D341Med (cell line): Measurements from ENCODE around the gene NRXN2.

Experiments
- DNase-seq: peaks from one replicate; pipeline ENCODE4 v3.0.0; 2012; ENCODE audit warnings: low spot score

NRXN2 gene

DNA sequence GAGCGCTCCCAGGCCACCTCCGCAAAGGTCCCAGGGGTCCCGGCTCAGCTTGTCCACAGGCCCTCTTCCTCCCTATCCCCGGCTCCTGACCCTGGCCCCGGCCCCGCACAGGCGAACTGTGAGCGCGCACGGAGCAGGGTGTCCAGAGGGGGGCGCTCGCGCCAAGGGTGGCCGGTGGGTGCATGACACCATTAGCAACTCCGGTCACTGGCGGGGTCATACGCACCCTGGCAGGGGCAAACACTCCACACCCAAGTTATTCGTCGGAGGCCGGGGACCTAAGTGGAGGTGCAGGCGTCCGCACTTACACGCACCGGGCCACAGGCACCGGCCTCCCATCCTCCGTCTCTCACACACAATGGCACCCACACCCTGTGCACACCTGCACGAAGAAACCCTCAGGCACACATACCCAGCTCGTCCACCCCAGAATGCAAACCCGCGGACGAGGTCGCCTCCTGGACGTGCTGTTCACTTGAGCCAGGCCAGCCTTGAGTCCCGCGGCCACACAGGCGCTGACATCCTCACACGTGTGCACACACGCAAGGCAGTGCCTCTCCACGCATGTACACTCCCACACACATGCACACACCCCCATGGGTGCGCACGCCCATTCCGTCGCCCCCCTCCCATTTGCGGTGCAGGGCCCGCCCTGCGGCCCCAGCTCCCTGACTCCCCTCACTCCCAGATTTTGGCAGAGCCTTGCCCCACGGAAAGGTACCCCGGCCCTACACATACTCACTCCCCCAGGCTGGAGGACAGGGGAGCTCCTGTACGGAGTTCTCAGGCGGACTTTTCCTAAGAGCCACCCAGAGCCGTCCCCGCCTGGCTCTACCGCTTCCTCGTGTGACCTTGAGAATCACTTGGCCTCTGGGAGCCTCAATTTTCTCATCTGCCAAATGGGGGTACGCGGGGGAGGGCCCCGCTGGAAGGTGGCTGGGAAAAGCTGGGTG lies 20.9 kb upstream of the NRXN2 start, which contains the start of gene RASGRP2:
Gene RASGRP2 (minus strand): TSS at position 552 of the 953 bp plus-strand sequence. CDS start 1,276 bp downstream, outside the sequence.
- DNase-seq, result peak; percentile 74

DNA sequence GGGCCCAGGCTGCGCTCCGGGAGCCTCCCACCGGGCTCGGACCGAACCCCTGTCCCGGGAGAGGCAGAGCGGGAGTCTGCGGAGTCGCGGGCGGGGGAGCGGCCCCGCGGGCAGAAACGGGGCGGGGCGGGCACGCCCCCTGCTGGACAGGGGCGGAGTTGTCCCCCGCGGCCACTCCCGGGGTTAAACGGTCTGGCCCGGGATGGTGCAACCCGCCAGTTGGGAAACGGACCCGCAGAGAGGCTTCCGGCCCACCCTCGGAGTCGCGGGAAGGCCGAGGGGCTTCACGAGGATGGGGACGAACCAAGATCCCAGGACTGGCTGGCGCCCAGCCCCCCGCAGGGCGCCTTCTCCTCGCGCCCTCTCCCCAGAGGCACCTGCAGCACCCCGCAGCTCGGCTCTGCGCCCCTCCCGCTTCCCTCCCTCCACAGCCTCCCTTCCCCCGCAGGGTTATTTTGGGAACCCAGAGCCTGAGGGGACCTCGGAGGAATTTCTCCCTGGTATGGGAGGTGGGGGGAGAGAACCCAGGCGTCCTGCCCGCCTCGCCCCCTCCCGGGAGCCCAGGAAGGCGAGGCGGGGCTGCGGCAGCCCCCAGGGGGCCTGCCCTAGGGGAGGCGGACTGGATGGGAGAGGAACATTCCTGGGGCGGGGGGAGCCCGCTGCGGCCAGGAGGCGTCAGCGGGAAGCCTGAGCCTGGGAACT lies 20.0 kb upstream of the NRXN2 start:
- peak; percentile 93 for DNase-seq

DNA sequence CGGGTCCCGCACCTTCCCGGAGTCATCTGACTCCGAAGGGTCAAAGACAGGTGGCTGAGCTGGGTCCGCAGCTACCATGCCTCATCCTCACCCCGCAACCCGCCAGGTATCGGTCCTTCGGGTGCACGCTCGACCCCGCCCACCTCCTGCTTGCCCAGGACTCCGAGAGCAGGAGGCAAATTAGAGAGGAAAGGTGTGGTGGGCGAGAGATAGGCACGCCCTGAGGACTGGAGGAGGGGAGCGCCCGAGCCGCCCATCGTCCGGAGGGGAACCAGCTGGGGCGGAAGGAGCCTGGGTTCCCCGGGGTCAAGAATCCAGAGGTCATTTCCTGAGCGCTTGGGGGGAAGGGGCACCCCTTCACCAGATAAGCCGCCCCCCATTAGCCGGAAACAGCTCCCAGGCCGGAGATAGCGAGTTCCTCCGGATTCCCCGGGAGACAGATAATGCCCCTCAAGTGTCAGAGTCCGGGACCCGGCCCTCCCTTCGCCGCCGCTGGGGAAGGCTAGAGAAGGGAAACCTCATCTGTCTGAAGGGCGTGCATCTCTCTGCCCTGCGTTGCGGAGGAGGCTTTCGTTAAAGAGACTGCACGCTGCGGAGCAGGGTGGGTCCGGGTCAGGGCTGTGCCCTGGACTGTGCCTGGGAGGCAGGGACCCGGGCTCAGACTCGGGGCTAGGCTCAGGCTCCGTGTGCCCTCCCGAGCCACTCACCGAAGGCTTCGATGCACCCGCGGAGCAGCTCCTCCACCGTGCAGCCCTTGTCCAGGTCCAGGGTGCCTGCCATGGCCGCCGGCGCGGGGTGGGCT lies 19.3 kb upstream of the NRXN2 start:
- no peak for DNase-seq

DNA sequence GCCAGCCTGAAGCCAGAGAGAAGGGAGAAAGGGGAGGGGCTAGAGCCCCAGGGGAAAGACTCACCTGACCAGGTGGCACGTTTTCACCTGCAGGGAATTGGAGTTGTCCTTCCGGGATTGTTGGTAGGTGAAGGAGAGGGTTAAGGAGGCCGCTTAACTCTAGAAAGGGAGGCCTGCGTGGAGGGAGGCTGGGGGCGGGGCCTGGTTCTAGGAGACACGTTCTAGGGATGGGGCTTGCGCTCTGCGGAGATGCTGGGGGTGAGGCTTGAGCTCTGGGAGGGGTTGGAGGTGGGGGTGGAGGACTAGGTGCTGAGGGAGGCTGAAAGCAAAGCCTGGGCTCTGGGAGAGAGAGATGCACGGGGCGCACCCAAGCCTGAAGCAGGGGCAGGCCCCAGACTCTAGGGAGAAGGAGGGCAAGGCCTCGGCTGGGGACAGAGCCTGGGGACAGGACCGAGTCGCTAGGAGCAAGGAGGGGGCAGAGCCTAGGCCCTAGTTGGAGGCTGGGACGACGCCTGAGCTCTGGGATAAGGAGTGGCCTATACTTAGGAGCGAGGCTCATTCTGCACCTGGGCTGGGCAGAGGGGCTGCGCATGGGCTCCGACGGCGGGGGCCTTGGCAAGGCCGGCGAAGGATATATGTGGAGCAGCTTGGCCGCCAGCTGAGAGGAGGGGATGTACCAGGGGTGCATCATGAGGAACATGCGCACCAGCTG lies 18.5 kb upstream of the NRXN2 start:
- no peak for DNase-seq

DNA sequence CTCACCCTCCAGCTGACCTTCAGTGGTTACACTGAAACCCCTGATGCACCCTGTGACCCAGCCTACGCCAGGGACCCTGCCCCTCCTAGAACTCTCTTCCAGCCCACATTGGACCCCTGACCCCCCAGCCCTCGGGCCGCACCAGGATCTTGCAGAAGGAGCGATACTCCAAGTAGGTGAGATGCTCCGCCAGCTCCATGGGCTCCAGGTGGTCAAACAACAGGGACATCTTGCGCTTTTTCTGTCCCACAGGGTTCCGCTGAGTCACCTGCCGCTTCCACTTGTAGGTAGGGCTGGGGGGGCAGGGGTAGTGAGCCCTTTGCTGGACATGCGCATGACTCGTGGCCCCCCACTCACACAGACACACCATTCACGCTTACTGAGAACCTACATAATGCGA lies 16.9 kb upstream of the NRXN2 start:
- DNase-seq, result no peak

DNA sequence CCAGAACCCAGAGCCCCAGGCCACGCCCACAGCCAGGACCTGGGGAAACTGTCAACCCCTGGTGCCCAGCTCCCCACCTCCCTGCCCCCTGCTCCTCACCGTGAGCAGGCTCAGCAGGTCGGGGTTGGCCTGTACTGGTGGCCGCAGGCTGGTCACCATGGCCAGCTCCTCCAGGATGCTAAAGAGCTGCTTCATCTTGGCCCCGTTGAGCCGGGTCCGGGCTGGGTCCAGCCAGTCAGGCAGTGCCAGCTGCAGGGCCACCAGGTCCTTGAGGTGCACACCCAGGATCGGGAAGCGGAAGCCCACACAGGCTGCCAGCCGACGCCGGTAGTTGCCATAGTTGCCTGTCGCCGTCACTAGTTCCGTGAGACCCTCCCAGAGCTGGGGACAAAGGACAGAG lies 13.7 kb upstream of the NRXN2 start:
- DNase-seq, result no peak

DNA sequence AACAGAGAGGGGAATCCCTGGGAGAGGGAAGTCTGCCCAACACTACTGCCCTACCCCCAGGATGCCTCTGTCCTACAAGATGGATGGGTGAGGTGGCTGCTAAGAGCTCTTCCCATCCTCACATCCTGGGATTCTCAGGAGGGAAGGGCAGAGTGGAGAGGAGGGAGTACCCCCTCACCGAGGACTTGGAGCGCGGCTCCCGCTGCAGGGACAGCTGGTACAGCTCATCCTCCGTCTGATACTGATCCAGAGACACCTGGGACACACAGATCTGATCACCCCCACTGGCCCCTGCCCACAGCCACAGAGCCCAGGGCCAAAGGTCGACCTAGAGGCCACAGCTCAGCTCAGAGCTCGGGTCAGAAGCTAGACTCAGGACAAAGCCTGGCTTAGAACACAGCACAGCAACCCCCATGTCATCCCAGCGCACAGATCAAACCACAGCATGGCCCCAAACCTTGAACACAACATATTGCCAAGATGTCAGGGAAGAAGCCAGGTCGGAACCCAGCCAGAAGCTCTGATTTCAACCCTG lies 12.8 kb upstream of the NRXN2 start:
- DNase-seq, result no peak

DNA sequence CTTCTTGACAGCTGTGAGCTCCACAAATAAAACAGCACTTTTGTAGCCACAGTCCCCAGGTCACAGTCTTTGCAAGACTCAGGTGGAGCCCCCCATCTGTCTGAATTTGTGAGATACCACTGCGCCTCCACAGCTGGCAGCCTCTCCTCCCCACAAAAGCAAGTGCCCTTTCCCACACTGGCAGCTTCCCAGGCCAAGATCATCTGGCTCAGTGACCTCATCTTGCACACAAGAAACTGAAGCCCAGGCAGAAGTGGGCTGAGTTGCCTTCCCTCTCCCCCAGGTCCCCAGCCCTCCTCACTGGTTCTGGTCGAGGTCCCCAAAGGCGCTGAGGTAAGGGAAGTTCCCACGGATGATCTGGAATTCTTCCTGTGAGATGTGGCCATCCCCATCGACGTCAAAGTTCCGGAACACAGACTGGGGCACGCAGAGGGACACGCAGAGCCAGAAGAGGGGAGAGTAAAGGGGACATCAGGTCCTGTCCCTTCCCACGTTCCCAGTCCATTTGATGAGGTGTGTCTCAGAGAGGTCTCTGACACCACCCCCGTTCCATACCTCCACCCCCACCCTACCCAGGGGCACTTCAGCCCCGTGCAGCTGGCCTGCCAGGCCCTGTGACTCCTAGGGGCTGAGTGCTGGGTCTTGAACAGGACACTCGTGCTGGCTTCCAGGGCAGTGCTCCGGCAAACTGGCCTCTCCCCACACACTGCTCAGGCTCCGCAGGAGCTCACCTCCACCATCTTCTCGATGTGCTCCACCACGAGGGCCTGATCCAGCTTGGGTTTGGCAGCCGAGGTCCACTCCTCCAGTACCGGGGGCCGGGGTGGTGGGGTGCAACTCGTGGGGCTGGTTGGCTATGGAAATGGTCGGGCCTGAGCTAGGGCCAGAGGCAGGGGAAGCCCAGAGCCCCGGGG lies 12.1 kb upstream of the NRXN2 start:
- DNase-seq, result no peak

DNA sequence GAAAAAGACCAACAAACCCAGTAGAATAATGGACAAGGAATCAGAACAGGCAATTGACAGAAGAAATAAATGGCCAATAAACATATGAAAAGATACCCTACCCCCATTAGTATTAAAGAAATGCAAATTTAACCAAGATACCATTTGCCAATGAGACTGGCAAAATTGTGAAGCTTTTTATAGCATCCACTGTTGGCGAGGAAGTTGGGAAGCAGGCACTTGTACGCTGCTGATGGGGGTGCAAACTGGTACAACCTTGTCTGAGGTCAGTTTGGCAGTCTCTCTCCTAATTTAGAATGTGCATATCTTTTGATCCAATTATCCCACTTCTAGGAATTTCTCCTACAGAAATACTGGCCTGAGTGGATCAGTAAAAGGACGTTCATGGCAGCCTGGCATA lies 8.6 kb upstream of the NRXN2 start:
- DNase-seq, result no peak

DNA sequence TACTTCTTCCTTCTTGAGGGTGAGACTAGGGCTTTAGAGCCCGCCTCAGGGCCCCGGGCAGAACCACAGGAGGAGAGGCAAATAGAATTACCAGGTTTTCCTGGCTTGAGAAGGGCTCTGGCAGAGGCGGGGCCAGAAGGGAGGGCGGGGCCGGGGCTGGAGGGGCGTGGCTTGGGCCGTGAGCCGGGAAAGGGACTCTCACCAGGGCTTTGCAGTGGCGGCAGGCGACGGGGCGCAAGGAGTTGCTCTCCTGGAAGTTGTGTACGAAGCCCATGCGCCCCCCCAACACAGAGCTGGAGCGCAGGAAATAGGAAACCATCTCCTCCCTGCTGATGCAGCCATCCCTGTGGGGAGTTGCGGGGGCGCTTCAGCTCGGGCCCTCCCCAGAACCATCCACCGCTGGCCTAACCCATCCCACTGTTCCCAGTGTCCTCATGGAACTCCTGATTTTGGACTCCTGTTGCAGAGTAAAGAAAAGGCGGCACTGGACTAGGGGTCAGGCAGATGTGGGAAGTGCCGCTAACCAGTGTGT lies 6.9 kb upstream of the NRXN2 start:
- DNase-seq, result peak; percentile 82

DNA sequence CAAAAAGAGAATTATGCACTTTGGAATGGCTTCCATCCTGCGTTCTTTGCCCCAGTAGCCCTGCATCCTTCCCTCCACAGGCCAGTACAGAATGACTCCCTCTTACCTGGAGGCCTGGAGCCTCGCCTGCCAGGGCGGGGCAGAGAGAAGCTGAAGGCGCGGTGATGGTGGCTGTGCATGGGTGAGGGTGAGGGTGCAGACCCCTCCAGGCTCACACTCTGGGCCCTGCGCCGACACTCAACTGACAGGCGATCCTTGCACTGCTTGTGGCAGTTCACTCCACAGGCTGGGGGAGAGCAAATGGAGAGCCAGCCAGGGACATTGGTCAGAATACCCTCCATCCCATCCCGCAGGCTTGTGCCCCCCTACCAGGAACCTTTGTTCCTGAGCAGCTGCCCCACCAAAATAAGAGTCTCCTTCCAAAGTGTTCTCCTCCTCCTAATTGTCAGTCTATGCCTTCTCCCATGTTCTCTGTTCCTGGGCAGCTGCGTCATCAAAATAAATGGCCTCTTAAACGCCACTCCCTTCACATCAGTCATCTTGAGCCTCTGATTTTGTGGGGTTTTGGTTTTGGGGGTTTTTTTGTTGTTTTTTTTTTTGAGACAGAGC lies 5.9 kb upstream of the NRXN2 start:
- no peak for DNase-seq

DNA sequence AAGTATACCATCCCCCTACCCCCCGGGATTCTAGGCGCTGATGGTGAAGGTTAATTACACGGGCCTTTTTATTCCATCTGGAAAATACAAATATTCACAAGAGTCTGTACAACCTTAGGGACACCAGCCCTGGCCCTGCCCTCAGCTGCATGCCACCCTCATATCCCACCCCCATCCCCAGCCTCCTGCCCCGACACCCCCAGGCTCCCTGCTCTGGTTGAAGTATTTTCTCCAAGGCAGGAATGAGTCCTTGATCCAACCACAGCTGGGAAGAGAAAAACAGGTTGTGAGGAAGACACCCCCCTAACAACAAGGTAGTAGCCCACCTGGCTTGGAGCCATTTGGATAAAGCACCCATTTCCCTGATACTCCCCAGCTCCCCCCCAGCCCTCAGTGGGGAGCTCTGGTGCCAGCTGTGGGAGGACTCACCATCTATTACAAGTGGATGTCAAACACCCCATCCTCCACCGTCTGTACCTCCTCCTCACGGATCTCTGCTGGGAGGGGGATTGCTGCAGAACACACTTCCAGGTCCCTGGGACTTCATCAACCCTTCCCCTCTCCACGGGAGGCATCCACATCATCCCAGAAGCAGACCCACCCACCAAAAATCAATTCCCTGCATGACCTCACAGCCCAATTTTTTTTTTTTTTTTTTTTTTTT lies 4.0 kb upstream of the NRXN2 start:
- DNase-seq, result no peak

DNA sequence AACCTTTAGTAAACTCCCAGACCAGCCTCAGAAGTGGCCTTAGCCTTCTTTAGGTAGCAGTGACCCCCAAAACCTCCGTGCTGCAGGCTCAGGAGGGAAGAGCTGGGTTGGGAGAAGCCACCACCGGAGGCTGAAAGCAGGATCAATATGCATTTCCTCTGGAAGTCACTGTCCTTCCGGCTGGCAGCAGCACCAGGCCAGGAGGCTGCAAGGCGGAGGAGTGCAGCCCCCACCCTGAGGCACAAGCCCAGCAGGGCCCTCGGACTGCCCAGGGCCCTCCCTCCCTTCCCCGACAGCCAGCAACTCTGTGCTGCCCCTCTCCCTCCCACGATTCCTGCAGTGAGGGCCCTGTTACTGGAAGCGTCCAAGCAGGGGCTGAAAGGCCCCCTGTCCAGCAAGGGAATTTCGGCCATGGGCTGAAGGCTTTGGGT lies 3.2 kb upstream of the NRXN2 start:
- no peak for DNase-seq

DNA sequence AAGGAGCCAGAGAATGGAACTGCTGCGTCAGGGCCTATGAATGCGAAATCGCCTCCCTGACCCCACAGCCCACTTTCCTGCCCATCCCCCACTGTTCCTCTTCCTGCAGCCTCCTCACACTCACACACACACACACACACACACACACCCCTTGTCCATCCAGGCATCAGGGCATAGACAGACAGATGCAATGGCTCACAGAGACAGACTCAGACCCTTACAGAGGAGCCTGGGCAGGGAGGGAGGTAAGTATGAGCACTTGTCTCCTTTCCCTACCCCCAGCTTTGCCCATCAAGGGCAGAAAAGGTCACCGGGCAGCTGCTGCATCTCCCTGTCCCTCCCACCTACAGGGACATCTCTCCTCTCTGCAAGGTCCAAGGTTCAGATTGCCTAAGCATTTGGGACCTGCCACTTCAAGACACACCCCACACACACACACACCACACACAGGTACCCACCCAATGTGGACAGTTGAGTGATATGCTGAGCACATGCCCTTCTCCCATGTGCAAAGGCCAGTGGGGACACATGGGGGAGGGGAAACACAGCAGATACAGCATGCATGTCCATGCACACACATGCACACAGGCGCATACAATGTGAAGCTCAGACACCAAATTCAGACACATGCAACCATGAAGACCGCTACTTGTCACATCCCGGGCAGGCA lies 2.0 kb upstream of the NRXN2 start:
- no peak for DNase-seq

DNA sequence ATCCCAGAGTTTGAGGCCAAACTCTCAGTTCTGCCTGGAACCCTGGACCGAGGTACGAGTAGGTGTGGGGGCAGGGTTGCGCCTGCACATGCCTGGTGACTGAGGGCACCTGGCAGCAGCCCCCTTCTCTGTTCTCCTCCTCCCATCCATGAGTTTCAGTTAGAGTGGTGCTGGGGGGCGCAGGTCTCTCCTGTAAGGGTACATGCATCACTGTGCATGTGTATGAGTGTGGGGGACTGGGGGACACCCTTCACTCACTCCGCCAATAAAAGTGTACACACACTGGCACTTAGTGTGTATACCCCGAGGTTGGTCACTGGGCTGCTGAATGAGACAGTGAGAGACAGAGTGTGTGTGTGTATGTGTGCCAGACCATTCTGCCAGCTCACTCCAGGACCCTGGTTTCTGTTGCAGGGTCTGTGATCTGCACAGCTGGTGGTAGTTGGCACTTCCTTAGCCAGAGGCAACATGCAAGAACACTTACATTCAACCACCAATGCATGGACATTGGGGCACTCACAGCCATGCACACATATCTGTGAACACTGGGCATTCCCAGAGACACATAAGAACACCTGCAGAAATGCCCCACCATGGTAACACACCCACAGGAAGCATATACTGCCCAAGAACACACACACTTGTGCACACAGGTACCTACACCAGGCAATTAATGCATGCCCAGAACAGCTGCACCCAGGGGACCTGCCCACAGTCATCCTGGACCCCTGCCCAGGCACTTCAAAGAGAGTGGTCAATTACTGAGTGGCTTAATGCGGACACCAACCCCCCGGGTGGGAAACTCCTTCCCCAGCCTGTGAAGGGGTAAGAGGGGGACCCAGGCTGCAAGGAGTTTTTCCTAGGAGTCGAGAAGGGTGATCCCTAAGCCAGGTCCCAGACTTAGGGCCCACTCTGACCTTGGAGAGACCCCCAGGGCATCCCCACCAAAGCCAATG lies 1.2 kb upstream of the NRXN2 start:
- no peak for DNase-seq

DNA sequence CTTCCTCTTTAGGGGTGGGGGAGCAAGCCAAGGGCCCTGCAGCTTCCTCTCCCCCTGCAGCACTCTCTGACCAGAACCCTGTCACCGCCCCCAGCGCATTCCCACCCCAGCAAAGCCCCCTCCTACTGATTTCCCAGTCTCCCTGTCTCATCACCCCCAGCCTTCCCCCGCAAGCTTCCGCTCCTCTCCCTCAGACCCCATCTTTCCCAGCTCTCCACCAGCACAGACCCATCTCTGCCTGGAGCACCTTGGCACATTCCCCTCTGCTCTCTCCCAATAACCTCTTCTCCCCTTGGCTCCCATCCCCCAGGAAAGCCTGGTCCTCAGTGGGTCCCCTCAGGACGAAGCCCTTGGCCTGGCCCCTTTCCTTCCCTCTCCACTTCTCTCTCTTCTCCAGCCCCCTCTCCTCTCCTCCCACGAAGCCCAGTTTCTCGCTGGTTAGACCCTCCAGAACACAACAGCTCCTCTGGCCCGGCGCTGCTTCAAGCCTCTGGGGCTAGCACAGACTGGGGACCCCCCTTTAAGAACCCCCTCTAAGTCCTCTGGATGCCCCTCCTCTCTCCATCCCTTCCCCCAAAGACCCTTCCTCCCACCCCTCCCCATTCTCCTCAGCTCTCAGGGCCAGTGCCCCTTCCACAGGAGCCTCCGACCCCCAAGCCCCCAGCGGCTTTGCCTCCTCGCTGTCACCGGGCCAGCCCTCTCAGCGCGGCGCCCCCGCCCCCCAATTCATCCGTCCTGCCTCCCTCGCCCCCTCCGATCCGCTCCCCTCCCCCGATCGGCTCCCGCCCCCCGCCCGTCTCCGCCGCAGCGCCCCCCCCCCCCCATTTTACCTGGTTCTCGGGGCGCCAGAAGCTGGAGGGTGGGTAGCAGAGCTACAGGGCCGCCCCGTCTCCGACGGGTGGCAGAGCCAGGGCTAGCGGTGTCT lies 594 bp downstream of the NRXN2 start:
- no peak for DNase-seq
